GM18868 (cell line): ENCODE data around the gene CFAP299.
"Not testable (repeated sequence)": the region's sequence is repeated elsewhere in the genome, so short reads cannot be mapped to it uniquely, and the experiment has no call there.

Source experiments
- ATAC-seq: cut with Tn5 transposase; IDR thresholded peaks from one replicate; pipeline ENCODE4 v1.9.1; 2021; ENCODE audit warnings: mild to moderate bottlenecking, moderate library complexity; ENCODE audit not compliant: unreplicated experiment

The CFAP299 gene

DNA sequence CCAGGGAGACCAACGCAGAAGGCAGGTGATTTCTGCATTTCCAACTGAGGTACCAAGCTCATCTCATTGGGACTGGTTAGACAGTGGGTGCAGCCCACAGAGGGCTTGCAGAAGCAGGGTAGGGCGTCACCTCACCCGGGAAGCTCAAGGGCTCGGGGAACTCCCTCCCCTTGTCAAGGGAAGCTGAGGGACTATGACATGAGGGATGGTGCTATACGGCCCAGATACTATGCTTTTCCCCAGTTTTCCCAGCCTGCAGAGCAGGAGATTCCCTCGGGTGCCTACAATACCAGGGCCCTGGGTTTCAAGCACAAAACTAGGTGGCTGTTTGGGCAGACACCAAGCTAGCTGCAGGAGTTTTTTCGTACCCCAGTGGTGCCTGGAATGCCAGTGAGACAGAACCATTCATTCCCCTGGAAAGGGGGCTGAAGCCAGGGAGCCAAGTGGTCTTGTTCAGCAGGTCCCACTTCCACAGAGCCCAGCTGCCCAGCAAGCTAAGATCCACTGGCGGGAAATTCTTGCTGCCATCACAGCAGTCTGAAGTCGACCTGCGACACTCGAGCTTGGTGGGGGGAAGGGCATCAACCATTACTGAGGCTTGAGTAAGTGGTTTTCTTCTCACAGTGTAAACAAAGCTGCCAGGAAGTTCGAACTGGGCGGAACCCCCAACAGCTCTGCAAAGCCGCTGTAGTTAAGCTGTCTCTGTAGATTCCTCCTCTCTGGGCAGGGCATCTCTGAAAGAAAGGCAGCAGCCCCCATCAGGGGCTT is 103.9 kb downstream of the CFAP299 start:
- ATAC-seq = not testable (repeated sequence)

DNA sequence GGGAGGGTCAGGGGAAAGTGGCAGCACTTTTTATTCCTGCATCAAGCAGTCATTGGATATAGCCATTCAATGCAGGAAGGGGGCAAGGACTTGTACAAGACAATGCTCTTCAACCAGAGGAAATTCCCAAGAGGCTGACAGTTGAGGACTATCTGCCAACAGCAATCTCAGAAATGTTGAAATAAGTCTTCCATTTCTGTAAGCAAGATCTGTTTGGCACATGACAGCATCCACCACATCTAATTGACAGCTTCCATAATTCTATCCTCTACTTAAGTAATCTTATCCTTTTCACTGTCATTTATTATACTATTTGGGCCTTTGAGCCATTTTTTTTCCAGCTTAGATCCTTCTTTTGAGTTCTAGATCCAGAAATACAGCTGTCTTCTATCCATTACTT is 110.7 kb downstream of the CFAP299 start:
- ATAC-seq = no peak

DNA sequence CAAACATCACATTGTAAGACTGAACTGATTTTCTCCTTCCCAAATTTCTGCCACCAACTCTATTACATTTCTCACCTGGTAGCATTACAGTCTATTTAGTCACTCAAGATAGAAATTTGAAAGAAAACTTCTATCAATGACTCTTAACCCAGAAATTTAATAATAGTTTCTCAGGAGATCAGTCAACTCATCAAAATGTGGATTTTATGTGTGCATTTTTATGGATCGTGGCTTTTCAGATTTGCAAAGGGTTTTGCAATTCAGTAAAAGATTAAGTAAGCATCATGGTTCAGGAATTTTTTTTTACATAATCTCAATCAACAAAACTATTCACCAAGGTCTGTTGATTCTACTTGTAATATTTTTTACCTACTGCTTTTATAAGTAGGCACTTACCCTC is 111.1 kb downstream of the CFAP299 start:
- ATAC-seq = no peak

DNA sequence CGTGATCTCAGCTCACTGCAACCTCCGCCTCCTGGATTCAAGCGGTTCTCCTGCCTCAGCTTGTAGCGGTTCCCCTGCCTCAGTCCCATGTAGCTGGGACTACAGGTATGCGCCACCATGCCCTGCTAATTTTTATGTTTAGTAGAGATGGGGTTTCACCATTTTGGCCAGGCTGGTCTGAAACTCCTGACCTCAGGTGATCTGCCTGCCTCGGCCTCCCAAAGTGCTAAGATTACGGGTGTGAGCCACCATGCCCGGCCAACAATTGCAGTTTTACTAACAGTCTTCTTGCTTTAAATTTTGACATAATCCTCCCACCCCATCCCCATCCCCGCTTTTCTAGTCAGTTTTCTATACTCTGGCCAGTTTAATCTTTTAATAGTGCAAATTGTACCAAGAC is 112.0 kb downstream of the CFAP299 start:
- no peak for ATAC-seq

DNA sequence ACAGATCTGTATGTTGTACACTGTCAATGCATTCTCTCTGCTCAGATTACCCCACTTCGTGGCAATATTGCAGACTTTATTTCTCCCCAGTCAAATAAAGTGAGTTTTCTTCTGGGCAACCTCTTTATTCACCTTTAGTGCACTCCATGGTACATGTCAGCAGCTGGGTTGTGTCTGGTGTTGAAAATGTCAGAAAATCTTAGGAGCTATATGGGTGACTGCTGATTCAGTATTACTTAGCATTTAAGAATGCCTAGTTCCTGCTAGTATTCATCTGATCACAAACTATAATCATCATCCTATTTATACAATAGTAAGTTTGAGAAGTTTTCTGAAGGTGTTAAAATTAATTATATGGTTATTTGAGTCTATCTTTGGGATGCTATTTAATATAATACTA is 112.5 kb downstream of the CFAP299 start:
- ATAC-seq = no peak

DNA sequence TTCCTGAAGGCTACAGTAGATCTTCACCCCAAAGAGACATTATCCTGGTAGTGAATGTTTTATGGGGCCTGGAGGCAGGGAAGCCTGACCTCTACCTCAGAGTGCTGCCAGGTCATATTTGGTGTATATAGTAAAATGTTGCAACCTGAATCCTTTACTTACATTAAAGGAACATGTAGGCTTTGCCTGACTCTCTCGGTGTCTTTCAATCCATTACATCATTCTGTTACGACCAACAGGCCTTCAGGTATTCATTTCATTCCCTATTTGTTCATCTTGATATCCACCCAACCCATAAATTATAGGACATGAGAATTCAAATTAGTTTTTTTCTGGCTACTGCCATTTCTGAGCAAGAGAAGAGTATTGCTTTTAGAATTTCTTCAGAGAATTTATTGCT is 116.5 kb downstream of the CFAP299 start:
- no peak for ATAC-seq

DNA sequence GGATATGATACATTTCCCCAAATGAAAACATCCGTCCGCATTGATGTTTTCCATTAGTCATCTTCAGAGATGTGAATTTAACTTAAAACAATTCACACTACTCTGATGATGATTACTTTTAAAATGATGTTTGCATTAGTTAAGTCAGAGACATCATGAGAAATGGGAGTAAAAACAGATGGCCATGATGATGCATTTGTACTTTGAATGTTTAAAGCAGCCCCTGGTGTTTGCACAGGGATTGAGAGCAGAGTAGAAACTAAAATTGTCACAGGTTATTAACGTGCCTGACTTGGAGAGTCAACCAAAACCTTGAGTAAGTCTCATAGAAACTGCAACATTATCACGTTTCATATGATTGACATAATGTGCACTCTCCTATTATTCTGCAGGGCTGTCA is 117.2 kb downstream of the CFAP299 start:
- ATAC-seq = no peak

DNA sequence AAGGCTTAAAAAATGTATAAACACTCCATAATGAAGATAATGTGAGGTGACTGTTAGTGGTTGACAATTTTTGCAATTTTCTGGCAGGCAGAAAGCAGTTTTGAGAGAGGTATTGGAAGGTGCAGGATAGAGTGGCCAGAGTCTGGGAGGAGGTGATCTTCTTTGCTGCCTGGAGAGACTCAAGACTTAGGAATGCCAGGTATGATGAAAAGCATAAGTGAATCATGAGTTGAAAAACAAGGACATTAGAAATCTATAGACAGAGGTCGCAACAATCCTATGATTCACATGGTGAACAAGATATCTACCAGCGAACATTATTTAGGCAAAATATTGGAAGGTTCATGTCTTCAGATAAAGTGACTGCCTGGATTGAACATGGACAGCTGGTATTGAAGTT is 118.5 kb downstream of the CFAP299 start:
- ATAC-seq = no peak

DNA sequence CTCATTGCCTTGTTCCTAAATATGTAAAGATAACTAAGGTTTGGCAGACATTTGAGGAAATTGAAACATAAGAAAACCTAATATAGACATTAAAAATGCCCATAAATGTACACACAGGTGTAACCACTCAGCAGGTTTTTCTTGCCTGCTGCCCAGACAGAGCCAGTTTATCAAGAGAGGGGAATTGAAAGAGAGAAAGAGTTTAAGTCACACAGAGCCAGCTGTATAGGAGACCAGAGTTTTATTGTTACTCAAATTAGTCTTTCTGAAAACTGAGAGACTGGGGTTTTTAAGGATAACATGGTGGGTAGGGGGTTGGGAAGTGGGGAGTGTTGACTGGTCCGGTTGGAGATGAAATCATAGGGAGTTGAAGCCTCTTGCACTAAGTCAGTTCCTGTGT is 119.0 kb downstream of the CFAP299 start:
- peak; percentile 54 for ATAC-seq

DNA sequence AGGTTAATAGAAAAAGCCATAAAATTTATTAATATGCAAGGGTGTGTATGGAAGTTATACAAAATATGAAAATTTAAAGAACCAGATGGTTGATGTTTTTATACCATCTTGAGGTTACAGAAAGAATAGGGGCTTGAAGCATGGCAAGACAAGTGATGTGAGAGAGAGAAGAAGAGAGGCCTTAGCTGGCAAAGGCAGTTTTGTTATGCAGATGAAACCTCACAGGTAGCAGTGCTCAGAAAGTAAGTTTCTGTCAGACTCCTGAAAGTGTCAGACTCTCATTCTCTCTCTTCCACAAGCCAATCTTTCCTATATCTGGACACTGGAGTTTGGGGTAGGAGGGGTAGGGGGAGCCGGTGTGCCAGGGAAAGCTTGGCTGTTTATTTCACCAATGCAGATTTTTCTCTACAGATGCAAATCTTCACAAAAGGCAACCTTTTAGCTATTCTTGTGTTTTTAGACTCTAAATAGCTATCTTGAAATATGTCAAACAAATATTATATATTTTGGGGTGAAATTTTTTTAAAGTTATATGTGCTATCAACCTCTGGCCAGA is 124.5 kb downstream of the CFAP299 start:
- no peak for ATAC-seq

DNA sequence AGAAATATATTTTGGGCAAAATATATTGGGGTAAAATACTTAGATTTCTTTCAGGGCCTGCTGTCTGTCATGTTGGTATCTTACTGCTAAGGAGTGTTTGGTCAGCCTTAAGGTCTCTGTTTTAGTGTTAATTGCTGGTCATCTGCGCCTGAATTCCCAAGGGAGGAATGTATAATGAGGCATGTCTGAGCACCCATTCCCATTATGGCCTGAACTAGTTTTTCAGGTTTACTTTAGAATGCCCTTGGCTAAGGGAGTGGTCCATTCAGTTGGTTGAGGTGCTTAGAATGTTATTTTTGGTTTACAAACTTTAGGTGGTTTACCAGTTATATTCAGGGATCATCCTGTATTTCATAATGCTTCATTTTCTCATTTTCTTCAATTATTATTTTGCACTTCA is 125.9 kb downstream of the CFAP299 start:
- ATAC-seq = no peak

DNA sequence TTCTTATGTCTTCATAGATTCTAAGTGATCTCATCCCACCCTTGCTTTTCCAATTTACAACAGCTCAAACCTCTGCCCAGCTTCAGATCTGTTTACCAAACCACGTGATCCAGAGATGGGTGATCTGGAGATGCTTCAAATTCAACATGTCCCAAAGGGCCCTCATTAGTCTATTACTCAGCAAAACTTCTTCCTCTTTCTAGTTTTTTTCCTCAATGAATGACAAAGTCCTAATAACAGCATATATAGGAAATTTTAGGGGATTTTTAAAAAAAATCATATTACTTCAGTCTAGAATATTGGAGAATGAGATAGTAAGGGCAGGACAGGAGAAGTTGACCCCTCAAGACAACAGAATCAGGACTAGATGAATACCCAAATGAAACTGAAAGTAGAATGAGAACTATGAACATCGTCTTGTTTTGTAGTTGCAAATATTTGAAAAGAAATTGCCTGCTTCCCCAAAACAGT is 127.1 kb downstream of the CFAP299 start:
- peak; percentile 67 for ATAC-seq

DNA sequence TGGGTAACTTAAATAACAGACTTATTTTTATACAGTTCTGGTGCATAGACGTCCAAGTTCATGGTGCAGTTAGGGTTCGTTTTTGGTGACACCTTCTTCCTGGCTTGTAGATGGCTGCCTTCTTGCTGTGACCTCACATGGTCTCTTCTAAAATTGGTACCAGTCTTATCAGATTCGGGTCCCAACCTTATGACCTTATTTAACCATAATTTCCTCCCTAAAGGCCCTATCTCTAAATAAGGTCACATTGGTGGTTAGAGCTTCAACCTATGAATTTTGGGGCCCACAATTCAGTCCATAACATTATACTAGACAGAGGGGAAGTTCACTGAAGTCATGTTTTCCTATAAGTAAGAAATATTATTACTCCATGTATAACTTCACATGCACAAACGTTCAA is 128.0 kb downstream of the CFAP299 start:
- no peak for ATAC-seq

DNA sequence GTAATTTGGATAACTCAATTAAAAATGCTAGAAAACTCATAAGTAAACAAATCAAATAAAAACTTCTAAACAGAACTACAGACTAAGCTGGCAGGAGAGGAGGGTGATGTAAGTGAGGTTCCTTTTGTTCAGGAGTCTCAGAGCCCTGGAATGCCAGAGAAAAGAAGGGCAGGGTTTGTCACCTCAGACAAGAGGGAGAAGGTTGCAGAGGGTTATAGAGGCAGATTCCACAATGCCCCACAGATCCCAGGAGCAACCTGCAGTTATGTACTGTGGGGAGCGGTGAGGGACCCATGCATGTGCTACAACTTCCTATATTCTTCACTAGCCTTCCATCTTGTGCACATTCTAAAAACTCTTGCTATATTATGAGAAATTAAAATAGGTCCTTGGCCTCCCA is 129.7 kb downstream of the CFAP299 start:
- ATAC-seq = no peak

DNA sequence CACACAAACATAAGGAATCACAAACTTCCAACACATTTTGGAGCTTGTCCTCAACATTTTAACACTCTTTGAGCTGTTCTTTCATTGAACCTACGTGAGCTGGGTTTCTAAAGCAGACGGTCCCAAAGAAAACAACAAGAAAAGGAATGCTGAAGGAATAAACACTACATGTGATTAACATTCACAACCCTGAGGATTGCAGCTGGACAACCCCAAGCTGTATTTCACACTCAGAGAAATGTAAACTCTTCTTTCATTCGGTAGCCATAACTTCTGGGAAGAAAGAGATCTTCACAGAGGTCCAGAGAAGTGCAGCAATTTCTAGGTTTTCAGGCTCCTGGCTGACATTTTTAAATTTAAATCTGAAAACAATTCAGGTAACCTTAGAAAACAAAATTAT is 130.2 kb downstream of the CFAP299 start:
- no peak for ATAC-seq

DNA sequence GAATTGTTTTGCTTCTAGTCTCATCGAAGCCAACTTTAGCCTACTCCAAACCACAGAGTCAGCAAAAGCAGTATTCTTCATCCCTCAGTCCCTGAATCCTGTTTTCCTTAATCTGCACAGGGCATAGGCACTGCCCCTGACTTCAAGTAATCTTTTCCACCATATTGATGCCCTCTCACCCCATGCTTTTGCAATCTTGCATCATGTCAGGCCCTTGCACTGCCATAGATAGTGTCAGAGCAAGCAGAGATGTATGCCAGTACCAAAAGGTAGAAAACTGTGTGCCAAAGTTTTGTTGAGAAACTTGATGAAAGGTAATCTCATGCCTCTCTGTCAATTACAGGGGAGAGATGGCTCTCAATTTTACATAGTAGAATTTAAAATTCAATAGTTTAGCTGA is 131.1 kb downstream of the CFAP299 start:
- ATAC-seq = no peak

DNA sequence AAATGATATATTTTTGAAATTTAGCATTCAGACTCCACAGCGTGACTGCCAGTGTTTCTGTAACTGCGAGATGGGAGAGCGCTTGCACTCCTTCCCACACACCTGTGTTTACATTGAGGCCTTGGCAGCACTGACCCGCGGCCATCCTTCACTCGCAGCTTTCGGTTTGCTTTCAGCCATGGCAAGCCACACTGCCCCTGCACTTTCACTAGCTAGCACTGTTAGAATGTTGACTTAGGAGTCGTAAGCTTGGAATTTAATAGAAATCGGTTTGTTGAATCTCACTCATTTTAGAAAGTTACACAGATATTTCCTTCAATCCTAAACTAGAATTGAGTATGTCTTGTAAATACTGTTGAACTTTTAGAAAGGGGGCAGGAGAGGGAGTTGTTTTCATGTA is 136.2 kb downstream of the CFAP299 start:
- peak; percentile 84 for ATAC-seq

DNA sequence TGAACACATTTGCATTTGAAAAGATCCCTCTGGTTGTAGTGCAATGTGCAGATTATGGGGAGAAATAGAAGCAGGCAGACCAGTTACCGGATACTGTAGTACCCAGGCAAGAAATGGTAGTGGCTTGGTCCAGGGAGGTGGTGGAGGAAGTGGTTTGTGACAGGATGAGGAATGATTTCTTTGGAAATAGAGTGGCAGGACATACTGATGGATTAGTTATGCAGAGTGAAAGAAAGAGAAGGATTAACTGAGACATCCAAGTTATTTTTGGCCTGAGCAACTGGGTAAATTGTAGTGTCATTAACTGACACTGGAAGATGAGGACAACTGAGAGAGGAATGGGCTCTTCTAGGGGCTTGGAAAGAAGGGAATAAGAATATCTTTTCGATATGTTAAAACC is 139.7 kb downstream of the CFAP299 start:
- no peak for ATAC-seq

DNA sequence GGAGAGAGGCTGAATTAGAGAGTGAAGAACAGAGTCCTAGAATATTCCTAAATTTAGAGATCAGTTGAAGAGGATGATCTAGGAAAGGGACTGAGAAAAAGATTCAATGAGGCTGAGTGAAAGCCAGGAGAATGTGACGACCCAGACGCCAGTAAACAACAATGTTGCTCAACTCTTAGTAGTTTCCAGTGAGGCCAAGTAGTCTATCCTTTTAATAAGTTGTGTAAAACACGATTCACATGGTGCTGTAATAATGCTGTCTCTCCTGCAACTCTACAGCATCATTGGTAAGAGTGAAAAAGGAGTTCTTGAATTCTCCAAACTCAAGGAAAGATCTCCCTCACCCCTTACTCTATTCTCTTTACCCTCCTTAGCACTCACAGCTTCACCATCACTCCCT is 140.3 kb downstream of the CFAP299 start:
- no peak for ATAC-seq

DNA sequence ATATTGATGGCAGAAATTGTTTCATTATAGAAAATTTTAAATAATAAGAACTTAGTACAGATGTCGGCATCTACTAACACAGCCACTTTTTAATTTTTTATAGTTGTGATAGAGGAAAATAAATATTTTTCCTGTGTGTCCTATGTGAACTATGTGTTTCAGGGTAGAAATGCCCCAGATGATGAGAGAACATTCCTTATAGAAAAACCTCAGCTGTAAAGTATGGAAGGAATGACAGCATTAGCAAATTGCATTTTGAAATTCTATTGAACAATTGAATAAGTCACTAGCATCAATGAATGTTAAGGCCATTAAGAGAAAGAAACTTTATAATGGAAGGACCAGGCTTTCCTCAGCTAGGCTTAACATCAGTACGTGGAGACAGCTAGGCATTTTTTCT is 149.2 kb downstream of the CFAP299 start:
- ATAC-seq = no peak

DNA sequence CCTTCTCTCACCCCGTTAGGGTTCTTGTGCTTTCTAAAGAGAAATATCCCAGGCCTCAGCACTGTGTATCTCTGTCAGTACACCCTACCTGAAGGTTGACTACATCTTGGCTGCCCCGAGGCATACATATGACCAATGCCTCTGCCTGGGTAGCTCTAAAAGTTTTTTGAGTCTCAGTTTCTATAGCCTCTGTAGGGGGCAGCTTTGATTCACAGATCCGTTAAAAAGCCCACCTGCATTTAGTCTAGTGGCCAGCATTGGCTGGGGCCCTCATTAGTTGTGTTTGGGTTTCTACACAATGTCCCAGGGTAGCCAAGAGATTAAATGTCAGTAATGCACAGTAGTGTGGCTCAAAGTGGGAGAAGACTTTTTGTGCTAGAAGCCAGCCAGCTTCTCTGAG is 151.1 kb downstream of the CFAP299 start:
- ATAC-seq = no peak

DNA sequence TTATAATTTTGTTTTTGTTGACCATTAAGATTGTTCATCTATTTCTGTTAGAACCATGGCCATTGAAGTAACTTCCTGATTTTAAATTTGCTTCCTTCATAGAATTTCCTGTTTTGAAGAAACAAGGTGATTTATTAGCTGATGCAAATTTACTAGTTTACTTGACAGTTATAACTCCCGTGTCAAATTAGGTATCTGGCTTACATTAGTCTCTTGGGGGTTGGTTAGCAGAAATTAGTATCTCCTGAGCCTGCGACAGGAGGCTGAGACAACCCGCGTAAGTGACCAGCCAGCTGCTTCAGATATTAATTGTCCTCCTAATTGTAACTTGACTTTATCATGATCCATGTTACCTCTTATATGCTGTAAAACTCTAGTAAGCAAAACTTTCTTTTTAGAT is 154.3 kb downstream of the CFAP299 start:
- ATAC-seq = no peak

DNA sequence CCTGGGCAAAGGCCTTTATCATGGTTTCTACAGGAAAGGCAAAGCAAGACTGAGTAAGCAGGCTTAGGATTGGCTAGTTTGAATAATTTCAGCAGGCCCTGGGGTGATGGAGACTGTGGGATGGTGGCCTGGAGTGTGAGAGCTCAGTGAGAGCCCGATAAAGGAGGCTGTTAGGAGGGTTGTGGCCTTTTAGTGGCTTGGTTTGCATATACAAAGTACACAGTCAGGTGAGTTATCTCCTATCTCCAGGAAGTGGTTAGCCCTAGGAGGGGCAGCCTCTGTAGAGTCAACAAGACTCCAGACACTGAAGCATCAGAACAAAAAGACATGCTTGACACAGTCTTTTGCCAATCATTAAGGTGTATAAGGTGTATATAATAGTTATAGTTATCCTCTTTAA is 157.2 kb downstream of the CFAP299 start:
- no peak for ATAC-seq
